ENCODE measurements around the gene ADRA2B.

Gene ADRA2B

GRCh38 chr2:96097951-96098823 is 18.2 kb downstream of the ADRA2B start:
- no peak for DNase-seq (ENCODE audit: low read depth)
- TF ChIP-seq, protein P1, sequence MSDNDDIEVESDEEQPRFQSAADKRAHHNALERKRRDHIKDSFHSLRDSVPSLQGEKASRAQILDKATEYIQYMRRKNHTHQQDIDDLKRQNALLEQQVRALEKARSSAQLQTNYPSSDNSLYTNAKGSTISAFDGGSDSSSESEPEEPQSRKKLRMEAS (IDR thresholded peaks at IDR 0.05; ENCODE audit: low read depth, low read length), result no peak
- TF ChIP-seq, protein P2, sequence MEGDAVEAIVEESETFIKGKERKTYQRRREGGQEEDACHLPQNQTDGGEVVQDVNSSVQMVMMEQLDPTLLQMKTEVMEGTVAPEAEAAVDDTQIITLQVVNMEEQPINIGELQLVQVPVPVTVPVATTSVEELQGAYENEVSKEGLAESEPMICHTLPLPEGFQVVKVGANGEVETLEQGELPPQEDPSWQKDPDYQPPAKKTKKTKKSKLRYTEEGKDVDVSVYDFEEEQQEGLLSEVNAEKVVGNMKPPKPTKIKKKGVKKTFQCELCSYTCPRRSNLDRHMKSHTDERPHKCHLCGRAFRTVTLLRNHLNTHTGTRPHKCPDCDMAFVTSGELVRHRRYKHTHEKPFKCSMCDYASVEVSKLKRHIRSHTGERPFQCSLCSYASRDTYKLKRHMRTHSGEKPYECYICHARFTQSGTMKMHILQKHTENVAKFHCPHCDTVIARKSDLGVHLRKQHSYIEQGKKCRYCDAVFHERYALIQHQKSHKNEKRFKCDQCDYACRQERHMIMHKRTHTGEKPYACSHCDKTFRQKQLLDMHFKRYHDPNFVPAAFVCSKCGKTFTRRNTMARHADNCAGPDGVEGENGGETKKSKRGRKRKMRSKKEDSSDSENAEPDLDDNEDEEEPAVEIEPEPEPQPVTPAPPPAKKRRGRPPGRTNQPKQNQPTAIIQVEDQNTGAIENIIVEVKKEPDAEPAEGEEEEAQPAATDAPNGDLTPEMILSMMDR (IDR thresholded peaks at IDR 0.05; ENCODE audit: low read depth, low read length), result no peak
- no peak for TF ChIP-seq MYC (IDR thresholded peaks at IDR 0.05; ENCODE audit: low read depth, low read length)
- no peak for TF ChIP-seq POLR2A (IDR thresholded peaks at IDR 0.05; ENCODE audit: extremely low read depth, insufficient read length)
- H3K4me3 ChIP-seq (ENCODE audit: low read depth, low read length), result no peak overlapping the region

GRCh38 chr2:96097441-96097840 is 18.9 kb downstream of the ADRA2B start:
- no peak for DNase-seq (ENCODE audit: low read depth)
- H3K4me3 ChIP-seq (ENCODE audit: low read depth, low read length), result no peak overlapping the region
- TF ChIP-seq MYC (IDR thresholded peaks at IDR 0.05; ENCODE audit: low read depth, low read length) (no peak), POLR2A (IDR thresholded peaks at IDR 0.05; ENCODE audit: extremely low read depth, insufficient read length) (no peak)
- TF ChIP-seq, protein P1 (IDR thresholded peaks at IDR 0.05; ENCODE audit: low read depth, low read length), result no peak
- TF ChIP-seq, protein P2 (IDR thresholded peaks at IDR 0.05; ENCODE audit: low read depth, low read length), result no peak

- no peak for DNase-seq (ENCODE audit: low read depth)
- no peak overlapping the region for H3K4me3 ChIP-seq (ENCODE audit: low read depth, low read length)
- TF ChIP-seq, protein P2 (IDR thresholded peaks at IDR 0.05; ENCODE audit: low read depth, low read length), result no peak
- TF ChIP-seq POLR2A (IDR thresholded peaks at IDR 0.05; ENCODE audit: extremely low read depth, insufficient read length) (no peak), MYC (IDR thresholded peaks at IDR 0.05; ENCODE audit: low read depth, low read length) (no peak)
- TF ChIP-seq, protein P1 (IDR thresholded peaks at IDR 0.05; ENCODE audit: low read depth, low read length), result no peak
These were observed 21.2 kb downstream of the ADRA2B start for GRCh38 chr2:96095116-96095636.

DNA sequence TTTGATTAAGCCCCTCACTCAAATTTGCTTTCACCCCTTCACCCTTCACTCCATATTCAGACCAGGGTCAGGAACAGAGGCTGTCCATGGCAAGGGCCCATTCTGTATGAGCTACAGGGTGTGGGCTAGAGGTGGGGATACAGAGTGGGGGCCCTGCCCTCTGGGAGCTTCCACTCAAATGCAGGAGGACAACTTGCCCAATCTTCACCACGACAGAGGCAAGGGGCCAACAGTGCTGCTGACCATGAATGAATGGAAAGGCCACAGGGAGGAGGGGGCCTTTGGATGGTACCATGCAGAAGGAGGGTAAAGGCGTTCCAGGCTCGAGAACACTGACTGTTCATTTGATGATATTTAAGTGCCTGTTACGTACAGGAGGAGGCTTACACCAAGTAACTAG is 22.8 kb downstream of the ADRA2B start:
- TF ChIP-seq POLR2A (IDR thresholded peaks at IDR 0.05; ENCODE audit: extremely low read depth, insufficient read length) (no peak), MYC (IDR thresholded peaks at IDR 0.05; ENCODE audit: low read depth, low read length) (no peak)
- TF ChIP-seq, protein P2 (IDR thresholded peaks at IDR 0.05; ENCODE audit: low read depth, low read length), result no peak
- TF ChIP-seq, protein P1 (IDR thresholded peaks at IDR 0.05; ENCODE audit: low read depth, low read length), result no peak
- DNase-seq (ENCODE audit: low read depth), result no peak

DNA sequence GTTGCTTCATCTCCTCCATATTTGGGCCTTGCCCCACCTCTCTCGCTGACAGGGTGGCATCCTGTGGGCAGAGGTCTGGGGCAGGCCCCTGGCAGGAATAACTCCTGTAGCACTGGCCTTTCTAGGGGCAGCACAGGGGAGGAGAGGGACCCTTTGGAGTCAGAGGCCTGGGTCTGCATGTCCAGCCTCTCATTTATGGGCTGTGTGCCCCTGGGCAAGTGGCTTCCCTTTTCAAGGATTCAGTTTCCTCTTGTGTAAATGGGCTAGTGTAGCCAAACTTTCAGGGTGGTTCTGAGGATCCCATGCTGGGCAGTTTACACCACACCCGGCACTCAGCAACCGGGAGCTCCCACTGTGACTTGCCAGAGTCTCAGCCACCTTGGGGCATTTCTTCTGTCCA is 23.4 kb downstream of the ADRA2B start:
- TF ChIP-seq, protein P1 (IDR thresholded peaks at IDR 0.05; ENCODE audit: low read depth, low read length), result no peak
- no peak for TF ChIP-seq MYC (IDR thresholded peaks at IDR 0.05; ENCODE audit: low read depth, low read length)
- no peak for TF ChIP-seq POLR2A (IDR thresholded peaks at IDR 0.05; ENCODE audit: extremely low read depth, insufficient read length)
- TF ChIP-seq, protein P2 (IDR thresholded peaks at IDR 0.05; ENCODE audit: low read depth, low read length), result no peak
- no peak for DNase-seq (ENCODE audit: low read depth)
- H3K4me3 ChIP-seq (ENCODE audit: low read depth, low read length), result no peak overlapping the region

More for the DNA sequence above, 22.8 kb downstream of the ADRA2B start:
- H3K4me3 ChIP-seq (ENCODE audit: low read depth, low read length), result no peak overlapping the region
